Head of caudate nucleus (tissue), 42 donors: ENCODE results near the gene HES4.

Experiments
- DNase-seq, 42 donors: peaks; one replicate each; pipeline versions ENCODE4 v3.0.0 to v3.0.0-alpha.2; 2020 to 2021; ENCODE audit warnings: mixed read lengths in 7 of 42
- intact Hi-C: fragments of 100-400 bp; cut with DNase I; formaldehyde crosslinking; loops from one replicate; pipeline ENCODE4 v1.15.0; 2022

The HES4 gene

GRCh38 chr1:973459-974292, 26.2 kb downstream of the HES4 start:
- DNase-seq: no peak

DNA sequence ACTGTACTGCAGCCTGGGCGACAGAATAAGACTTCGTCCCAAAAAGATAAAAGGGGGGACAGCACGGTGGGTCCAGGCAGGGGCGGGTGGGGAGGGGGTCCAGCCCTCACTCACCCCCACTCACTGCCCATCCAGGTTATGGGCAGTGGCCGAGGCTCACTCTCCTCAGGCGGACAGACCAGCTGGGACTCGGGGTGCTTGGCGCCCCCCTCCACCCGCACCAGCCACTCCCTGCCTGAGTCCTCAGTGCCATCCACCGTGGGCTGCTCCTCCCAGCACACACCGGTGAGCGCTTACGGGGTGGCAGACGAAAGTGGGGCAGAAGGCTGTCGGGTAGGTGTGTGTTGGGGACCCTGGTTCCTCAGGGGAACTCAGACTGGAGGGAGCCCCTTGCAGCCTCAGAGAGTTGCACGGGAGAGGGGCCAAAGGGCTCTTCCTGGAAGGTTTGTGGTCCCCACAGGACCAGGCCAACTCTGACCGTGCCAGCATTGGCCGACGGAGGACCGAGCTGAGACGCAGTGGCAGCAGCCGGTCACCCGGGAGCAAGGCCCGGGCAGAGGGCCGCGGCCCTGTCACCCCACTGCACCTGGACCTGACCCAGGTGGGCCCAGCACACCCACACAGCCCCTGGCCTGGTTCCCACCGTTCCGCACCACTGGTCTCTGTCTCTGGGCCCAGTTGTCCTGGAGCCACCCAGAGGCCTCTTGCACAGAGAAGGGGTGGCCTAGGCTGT, 27.0 kb downstream of the HES4 start:
- no peak for DNase-seq
- intact Hi-C loops: no loop called here

More at GRCh38 chr1:973459-974292, 26.2 kb downstream of the HES4 start:
- intact Hi-C loops: no loop called here

DNA sequence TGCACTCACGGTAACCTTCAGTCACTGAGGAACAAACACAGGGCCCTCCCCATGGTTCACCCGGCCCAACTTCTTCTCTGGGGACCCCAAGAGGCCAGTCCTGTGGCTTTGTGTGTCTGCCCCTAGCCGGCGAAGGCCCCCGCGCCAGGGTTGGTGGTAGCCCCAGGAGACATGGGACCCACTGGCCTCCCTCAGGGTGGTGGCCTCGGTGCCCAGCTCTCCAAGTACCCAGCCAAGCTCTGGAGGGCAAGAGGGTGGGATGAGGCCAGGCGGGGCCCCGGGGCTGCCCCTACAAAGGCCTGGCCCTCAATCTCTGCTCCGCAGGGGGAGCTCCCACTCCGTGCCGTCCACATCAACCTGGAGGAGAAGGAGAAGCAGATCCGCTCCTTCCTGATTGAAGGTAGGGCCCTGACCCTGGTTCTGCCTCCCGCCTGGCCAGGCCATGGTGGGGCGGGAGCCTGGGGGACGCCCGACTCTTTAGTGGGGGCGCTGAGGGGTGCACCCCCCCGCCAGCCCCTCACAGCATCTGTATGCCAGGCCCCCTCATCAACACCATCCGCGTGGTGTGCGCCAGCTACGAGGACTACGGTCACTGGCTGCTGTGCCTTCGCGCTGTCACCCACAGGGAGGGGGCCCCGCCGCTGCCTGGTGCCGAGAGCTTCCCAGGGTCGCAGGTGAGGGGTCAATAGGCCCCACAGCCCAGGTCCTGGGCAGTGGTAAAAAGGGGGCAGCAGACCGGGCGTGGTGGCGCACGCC, 28.0 kb downstream of the HES4 start:
- intact Hi-C loops: no loop called here
- DNase-seq: no peak

GRCh38 chr1:970973-971730, 28.7 kb downstream of the HES4 start:
- intact Hi-C loops: no loop called here

DNA sequence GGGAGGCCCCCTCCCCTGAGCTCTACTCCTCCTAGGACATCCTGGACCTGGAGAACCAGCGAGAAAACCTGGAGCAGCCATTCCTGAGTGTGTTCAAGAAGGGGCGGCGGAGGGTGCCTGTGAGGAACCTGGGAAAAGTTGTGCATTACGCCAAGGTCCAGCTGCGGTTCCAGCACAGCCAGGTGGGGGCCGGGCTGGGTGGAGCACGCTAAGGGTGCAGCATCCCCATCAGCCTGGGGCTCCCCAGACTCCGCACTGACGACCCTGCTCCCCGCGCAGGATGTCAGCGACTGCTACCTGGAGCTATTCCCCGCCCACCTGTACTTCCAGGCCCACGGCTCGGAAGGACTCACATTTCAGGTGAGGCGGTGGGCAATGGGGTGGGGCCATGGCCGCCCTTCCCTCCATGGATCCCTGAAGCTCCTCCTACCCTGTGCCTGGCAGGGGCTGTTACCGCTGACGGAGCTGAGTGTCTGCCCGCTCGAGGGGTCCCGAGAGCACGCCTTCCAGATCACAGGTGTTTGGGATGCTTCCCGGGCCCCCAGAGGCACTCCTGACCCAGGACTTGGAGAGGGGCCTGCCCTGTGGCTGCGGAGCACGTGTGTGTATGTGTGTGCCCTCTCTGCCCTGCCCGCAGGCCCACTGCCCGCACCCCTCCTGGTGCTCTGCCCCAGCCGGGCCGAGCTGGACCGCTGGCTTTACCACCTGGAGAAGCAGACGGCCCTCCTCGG, 29.5 kb downstream of the HES4 start:
- intact Hi-C loops: no loop called here
- no peak for DNase-seq

More at GRCh38 chr1:970973-971730, 28.7 kb downstream of the HES4 start:
- no peak for DNase-seq

DNA sequence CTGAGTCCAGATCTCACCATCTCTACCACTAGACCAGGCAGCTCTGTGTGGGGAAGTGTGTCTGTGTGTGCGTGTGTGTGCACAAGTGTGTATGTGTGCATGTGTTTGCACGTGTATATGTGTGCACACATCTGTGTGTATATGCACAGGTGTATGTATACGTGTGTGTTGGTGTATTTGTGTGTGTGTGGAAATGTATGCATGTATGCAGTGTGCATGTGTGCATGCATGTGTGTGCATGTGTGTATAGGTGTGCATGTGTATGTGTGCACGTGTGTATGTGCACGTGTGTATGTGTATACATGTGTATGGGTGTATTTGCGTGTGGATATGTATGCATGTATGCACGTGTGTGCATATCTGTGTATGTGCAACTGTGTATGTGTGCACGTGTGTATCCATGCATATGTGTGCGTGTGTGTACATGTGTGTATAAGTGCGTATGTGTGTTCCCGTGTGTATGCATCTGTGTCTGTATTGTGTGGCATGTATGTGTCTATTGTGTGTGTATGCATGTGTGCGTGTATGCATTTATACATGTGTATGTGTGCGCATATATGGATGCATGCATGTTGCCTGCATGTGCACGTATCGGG, 30.5 kb downstream of the HES4 start:
- intact Hi-C loops: no loop called here

GRCh38 chr1:967466-968343, 32.2 kb downstream of the HES4 start:
- no peak for DNase-seq
- intact Hi-C loops: no loop called here

More for the DNA sequence above, 30.5 kb downstream of the HES4 start:
- no peak for DNase-seq

DNA sequence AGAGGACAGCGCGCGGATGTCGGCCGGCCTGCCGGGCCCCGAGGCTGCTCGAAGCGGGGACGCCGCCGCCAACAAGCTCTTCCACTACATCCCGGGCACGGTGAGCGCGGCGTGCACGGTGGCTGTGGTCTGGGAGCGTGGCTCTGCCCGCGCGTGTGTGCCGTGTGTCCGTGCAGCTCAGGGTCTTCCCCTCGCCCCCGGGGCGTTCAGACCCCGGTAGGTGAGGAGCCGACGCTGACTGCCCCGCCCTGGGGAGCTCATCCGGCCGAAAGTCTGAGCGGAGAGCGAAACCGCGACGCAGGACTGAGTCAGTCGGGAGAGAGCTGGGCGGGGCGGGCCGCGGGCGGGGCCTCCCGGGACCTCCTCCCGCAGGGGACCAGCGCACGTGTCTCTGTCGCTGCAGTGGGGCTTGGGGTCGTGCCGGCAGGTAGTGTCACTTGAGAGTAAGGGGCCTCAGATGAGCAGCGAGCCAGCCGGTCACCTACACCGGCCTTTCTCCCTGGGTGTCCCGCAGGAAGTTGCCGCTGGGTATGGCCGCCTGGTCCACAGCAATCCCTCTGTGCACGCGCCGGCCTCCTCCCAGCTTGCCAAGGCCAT, 33.1 kb downstream of the HES4 start:
- peak in 7 of 42 donors; percentile 19 to 60 (median 37) for DNase-seq
- intact Hi-C loops: no loop called here

DNA sequence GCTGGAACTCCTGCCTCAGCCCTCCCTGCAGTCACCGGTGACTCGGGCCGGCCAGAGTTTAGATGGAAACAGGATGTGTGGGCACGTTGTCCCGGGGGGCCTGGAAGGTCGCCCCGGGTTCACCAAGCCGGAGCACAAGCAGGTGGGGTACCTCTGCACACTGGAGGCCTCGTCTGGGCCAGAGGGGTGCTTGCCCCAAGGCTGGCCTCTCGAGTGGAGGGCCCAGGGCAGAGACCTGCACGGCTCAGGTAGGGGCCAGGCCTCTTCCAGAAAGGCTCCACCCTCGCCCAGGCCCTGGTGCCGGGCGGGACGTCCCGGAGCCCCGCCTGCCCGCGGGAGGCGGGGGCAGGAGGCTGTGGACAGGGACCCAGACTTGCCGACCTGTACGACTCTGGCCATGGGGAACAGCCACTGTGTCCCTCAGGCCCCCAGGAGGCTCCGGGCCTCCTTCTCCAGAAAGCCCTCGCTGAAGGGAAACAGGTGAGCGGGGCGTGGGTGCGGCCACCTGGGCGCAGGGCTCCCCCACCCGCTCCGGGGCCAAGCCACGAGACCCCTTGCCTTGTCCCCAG, 33.7 kb downstream of the HES4 start, which contains the start of gene PLEKHN1:
Gene PLEKHN1 (plus strand): TSS at position 348 of the 569 bp plus-strand sequence. CDS start 50 bp downstream, at position 398.
- DNase-seq: no peak
- intact Hi-C loops: no loop called here

GRCh38 chr1:965526-966134, 34.3 kb downstream of the HES4 start:
- intact Hi-C loops: no loop called here
- DNase-seq: no peak

- intact Hi-C loops: no loop called here
These were observed 35.0 kb downstream of the HES4 start for GRCh38 chr1:964691-965525.

GRCh38 chr1:963746-964525, 36.0 kb downstream of the HES4 start:
- DNase-seq: no peak
- intact Hi-C loops: no loop called here

More at GRCh38 chr1:964691-965525, 35.0 kb downstream of the HES4 start:
- DNase-seq: no peak

- no peak for DNase-seq
- intact Hi-C loops: no loop called here
These were observed 36.6 kb downstream of the HES4 start for GRCh38 chr1:963301-963651.
